Epithelial cell of prostate (primary cell): ENCODE results near the gene TRABD2B.

Experiments used
- DNase-seq: peaks from one replicate; pipeline ENCODE4 v3.0.0-alpha.2; 2011; ENCODE audit warnings: low read depth, low spot score
- H3K27ac ChIP-seq: fragments of 450-650 bp; 2 replicates; pipeline ENCODE4 v1.5.1; 2017; ENCODE audit warnings: mild to moderate bottlenecking

The TRABD2B gene

DNA sequence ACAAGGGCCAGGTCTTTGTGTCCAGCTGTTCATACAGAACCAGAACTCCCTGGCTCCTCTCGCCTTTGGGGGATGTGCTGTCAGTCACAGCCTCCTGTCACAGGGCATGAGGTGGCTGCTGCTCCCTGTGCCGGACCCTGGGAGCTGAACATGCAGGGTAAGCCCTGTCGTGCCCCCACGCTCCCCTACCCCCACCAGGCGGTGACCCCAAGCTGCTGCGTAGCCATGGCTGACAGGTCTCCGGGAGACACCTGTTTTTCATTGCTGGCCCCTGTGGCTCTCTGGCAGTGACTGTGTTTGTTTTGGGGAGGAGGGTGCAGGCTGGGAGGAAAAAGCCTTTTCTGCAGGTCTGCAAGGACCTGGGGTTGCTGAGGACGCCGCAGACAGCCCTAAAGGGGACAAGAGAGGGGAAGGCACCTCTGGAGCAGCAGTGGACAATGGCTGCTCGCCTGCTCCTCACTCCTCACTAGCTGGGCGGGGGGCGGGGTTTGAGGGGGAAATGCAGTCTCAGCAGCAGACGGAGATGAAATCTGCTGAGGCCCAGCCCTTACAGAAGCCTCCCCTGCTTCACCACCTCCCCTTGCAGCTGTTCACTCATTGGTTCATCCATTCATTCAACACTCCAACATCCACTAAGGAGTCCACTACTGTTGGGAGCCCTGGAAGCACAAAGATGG is 81.4 kb downstream of the TRABD2B start:
- no peak overlapping the region for H3K27ac ChIP-seq
- DNase-seq = no peak

DNA sequence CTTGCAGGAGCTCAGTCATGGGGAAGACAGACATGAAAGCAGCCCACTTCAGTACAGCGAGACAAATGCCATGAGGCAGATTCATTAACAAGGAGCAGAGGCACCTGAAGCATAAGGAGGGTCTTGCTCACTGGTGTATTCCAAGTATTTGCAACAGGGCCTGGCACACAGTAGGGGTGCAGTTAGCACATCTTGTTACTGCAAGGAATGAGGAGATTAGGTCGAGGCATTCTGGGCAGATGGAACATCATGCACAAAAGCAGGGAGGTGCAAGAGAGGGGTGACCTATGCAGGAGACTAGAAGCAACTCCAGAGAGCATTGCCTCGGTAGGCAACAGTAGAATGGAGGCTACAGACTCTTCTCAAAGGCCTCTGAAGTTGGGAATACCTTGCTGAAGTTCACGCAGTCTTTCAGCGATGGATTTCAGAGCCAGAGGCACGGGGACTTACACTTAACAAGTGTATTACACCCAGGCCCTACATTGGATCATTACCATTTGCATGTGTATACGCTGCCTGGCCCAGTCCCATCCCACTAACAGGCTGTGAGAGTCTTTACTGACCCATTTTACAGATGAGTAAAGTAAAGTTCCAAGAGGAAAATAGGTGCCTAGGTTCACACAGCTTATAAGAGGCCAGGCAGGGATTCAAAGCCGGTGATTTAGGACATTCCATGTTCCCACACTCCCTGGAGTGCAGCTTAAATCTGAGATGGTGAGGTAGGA is 82.1 kb downstream of the TRABD2B start:
- H3K27ac ChIP-seq = no peak overlapping the region
- DNase-seq = no peak

DNA sequence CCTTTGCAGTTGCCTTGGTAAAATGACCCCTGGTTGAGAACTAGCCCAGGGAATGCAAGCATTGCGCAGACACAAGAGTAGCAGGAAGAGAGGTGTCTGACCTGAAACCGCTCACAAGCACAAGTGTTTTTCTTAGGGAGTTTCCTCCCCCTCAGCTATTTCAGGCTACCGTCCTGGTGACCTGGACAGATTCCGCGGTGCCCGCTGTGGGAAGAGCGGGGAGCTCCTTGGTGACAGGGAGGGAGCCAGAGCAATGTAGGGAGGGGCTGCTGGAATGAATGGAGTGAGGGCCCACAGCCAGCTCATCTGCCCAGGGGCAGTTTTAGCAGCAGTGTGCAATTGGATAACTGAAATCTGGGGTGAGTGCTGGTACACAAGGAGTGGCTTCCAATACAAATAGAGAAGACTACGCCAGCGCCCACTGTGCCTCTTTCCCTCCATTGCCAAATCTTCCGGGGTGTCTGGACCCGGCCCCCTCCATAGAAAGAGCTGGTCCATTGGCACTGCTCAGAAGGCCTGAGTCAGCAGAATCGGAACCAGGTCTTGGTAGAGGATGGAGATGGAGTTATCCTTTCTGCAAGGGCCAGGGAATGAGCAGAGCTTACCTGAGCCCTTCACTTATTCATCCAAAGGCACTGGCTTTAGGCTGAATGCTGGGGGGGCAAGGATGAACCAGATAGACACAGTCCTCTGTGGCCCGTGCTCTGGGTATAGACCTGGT is 82.8 kb downstream of the TRABD2B start:
- no peak overlapping the region for H3K27ac ChIP-seq
- DNase-seq = no peak

DNA sequence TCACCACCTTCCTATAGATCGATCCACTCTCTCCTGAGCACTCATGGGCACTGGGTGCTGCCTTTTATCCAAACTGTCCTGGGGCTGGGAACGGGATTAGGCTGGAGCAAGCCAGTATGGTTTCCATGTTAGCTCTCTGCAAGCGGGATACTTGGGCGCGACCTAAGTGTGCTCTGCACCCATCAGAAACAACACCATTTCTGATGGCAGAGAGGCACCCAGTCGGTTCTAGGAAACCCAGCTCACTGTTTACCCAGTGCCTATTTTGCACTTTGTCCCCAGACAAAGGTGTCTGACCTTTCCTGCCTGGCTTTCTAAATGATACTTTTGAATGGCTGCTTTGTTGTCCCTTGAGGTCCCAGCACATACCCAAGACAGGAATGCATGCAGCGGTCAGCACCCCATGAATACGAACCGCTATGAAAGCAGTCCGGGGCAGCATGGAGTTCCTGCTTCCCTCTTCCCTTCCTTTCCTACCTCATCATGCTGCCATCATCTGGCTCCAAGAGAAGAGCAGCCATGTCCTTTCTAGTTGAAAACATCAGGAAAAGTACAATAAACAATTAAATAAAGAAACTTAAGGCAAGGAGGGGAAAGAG is 83.9 kb downstream of the TRABD2B start:
- H3K27ac ChIP-seq = no peak overlapping the region
- no peak for DNase-seq

DNA sequence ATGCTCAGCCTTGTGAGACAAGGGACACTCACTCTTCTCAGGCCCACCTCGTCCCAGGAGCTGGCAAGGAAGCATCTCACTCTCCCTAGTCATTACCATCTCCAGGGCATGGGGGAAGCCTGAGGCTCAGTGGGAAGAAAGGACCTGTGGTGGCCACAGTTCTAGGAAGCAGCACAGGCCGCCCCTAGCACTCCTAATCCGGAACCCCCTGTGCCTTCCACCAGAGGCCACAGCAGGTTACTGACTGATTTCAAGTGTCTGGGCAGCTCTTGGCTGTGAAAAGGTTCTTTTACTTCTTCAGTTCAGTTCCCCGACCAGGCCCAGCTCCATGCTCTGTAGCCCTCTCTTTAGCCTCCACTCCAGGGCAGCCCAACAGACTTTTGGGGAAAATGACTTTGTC is 84.4 kb downstream of the TRABD2B start:
- no peak for DNase-seq
- H3K27ac ChIP-seq = no peak overlapping the region

DNA sequence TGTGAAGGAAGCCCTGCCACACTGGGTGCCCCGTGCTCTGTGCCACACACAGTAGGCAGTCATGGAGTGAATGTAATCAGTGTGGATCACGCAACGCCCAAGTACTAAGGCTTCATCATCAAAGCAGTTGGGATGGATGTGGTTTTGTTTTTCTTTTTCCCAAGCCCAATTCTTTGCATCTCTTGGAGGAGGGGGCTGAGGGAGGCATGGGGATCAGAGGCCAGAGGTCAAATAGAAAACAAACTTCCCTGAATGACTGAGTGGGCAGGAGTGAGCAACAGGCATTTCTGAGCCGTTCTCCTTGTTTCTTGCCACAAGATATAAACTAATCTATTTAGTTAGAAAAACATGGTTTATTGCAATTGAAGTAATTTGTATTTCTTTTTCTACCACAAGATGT is 85.3 kb downstream of the TRABD2B start:
- DNase-seq = no peak
- H3K27ac ChIP-seq = no peak overlapping the region

DNA sequence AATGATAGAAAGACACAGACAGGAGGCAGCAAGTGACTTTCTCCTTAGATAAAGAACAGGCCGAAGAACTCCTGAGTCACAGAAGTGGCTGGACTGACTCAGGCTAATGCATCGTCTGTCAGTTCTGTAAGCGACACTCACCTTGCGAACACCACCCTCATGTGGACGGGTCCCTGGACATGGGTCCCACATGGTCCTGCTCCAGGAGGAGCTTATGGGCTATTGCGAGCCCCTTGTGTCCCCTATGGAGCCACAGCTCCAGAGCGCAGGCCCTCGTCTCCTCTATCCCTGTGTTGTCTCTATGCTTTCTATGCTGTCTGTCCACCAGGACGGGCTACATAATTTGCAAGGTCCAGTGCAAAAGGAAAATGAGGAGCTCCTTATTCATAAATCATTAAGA is 85.8 kb downstream of the TRABD2B start:
- no peak for DNase-seq
- no peak overlapping the region for H3K27ac ChIP-seq

DNA sequence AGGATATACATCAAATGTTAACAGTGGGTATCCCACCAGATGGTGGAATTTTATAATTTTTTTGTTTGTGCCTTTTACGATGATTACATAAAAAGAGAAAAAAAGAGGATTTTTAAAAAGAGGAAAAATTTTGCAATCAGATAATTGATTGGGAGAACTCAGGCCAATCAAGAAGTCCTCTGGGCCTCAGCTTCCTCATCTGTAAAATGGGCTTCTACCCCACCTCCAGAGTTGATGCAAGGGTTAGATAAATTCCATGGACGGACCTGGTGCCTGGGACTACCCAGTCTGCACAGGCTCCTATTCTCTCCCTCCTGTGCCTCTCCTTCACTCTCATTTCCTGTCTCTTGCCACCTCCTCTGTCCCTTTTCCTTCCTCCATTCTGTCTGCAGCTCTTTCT is 88.9 kb downstream of the TRABD2B start:
- H3K27ac ChIP-seq = no peak overlapping the region
- DNase-seq = no peak

DNA sequence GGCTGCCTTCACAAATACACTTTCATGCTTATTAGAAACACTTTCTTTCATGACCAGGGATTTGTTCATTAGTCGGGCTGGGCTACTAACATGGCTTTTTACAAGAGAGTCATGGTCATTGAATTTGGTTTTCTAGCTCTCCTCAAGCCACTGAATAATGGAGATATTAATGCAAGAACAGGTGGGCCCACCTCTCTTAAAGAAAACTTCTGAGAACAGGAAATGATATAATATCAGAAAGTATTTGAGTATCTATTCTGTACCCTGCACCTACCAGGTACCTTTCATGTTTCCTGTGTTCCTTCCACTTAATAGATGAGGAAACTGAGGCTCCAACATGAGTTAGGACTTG is 90.0 kb downstream of the TRABD2B start:
- no peak for DNase-seq
- no peak overlapping the region for H3K27ac ChIP-seq

DNA sequence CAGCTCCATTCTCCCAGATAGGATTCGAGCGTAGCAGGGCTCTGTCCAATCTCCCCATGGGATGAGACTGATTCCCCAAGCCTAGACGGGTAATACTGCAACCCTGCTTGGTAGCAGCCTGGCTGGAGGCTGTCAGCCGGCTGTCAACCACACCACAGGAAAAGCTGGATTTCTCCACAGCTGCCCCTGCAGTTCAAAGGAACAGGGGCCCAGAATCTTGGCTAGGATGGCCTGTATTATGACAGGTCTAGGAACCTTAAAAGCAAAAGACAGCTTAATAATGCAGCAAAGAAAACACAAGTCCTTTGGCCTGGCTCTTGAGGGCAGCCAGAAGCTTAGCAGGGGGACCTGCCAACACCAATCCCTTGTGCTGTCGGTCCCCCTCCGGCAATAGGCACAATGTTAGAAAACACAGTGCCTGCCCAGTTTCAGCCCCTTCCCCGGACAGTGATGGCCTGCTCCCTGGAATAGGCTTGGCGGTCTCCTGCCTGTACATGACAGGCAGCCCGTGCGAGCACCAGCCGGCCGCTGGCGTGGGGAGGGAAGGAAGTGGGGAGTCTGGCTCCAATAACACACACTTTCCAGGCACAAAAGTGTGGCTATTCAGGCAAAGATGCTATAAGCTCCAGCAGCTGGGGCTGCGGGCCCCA is 90.5 kb downstream of the TRABD2B start:
- no peak overlapping the region for H3K27ac ChIP-seq
- DNase-seq = no peak

DNA sequence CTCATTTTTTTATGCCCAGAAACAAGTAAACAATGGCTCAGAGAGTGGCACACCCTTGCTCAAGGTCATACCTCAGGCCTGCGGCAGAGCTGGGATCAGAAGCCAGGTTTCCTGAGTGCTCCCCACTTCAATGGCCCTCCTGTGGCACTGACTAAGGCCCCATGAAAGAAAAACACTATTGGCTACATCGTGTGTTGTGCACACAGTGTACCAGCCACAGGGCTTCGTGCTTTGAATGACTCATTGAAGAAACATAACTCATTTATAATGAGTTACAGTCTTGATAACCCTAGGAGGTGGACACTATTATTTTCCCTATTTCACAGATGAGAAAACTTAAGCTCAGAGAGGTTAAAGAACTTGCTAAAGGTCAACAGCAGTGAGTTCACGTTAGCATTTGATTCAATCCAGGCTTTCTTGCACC is 91.2 kb downstream of the TRABD2B start:
- peak; percentile 34 for DNase-seq
- no peak overlapping the region for H3K27ac ChIP-seq

DNA sequence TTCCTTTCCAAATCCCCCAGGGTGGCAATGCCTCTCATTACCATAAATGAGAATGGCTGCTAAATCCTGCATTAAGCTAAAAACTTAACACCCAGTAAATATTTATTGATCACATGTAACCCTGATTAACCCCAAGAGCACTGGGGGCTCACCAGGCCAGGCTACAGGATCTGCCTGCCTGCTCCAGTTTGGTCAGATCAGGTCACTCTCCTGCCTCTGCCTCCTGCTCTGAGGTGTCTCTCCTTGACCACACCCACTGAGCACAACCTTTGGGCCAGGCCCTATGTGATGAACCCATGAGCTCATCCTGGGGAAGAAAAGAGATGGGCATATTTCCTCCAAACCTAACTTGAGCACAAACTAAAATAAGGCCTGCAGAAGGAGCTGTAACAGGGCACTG is 93.5 kb downstream of the TRABD2B start:
- H3K27ac ChIP-seq = no peak overlapping the region
- DNase-seq = no peak

DNA sequence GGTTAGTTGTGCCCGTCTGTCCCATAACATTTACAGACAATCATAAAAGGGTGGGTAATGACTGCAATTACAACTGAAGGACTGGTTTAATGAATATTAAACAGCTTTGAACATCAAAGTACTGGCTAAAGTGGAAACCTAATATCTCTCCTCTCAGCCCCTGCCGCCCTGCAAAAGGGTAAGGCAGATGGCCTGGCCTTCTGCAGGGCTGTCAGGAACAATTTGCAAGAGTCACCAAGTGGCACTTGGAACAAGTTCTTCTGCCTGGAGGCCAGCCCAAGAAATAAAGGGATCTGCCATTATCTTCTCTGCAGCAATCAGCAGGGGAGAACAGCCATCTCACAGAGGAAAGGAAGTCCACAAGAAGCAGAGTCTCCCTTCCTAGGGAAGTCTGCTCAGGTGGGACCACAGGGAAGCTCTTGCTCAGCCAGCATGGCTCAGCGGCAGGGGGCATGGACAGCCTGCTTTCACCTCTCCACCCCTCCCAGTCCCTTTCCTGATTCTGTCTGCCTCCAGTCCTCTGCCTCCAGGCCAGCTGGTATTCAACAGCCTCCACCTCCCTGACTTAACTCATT is 96.1 kb downstream of the TRABD2B start:
- DNase-seq = no peak
- no peak overlapping the region for H3K27ac ChIP-seq

DNA sequence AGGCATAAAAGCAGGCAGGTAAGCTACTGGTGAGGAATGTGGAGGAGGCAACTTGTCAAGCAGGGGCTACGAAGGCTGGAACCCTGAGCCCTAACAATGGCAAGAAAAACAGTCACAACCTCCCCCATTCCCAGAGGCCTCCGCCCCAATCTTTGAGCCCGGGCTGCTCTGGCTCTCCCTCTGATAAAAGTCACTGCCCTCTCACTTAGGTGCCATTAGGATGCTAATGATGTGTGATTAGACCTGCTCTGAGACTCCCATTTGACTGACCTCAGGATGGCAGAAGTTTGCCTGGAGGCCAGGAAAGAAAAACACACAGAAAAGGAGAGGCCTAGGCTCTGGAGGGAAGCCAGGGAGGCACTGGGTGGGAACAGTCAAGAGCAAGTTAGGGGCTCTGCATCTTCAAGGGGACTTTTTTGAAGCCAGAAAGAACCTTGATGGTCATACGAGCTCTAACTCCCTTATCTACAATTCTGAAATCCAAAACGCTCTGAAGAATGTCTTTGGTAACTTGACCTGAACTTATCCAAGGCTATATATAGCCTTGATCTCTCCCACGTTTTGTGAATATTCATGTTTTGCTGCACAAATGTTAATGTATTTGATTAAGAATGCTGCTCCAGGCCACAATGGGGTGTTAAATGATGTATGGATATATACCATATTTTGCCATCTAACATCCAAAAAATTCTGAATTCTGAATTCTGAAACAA is 98.9 kb downstream of the TRABD2B start:
- H3K27ac ChIP-seq = no peak overlapping the region
- DNase-seq = no peak

DNA sequence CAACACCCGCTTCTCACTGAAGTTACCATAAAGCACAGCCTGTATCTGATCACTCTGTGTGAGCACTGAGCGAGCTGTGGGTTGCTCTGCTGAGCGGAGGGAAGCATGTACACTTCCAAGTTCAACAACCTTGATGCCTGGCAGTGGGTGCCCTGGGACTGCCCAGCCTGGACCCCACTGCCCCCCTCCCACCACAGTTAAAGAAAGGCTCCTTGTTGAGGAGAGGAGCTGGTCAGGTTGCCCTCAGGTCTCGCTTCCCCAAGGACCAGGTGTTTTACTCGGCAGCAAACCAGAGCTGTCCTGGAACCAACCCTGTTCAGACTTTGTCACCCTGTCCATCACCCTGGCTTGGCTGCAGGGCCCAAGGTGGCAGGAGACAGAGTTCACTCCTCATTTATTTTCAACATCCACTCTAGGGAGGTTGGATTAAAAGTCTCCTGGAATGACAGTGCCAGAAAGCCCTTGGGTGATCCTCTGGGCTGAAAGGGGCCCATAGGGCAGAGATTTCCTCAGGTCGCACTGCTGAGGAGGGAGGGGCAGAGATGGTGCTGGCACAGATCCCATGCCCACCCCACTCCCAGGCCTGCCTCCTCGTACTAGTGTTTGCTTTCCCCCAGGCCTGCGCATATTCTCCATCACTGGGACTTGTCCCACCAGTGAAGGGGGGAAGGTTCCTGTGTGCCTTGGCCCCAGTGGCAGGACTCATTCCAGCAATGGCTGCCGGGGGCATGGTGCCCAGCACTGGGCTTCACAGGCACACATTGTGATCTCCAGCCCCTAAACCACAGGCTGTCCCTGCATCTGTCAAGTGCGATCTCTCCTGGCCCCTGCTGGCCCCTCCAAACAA is 101.7 kb downstream of the TRABD2B start:
- DNase-seq = no peak
- peak overlapping the region; percentile 61 for H3K27ac ChIP-seq

DNA sequence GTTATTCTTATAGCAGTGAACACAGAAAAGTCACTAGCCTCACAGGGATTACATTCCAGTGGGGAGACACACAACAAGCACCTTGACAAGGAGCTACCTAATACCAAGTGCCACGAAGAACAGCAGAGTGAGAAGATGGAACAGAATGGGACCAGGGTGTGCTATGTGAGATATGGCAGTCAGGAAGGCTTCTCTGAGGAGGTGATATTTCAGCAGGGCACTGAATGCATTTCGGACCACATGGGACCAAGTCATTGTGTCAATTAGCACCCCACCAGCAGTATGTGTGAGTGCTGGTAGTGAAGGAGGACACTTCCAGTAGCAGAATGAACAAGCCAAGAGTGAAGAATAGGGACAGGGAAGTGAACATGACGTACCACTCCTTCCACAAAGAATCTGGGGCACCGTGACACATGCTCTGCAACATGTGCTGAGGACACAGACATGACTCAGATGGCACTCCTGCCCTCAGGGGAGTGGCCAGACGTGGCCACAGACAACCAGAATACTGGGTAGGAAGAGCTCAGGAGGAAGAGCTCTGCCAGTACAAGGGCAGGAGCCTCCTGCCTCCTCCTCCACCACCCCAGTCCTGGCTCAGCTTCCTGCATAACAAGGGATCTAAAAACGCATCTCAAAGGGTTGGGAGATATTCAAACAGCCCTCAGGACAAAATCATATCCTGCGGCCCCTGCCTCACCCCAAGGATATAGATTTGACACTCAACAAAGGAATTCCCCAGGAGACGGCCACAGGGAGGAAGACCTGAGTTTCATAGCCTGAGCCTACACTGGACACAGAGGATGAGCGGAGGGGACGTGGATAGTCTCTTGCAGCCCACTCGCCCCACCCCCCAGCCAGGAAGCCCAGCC is 102.5 kb downstream of the TRABD2B start:
- DNase-seq = peak; percentile 87
- H3K27ac ChIP-seq = peak overlapping the region; percentile 61

DNA sequence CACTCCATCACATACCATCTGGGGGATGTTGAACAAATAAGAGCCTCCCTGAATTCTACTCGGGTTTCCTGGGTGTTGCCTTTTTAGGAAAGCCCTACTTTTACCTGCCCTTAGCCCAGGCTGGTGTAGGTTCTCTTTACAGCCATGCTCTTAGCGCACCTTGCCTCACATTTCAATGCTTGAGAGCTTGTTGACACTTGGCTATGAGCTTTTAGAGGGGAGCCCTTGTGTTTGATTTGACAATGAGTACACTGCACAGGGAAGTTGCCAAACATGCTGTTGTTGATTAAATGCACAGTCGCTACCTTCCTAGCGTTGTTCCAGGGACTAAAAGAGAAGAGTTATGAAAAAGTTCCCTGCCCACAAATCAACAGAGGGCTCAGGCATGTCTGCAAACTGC is 103.8 kb downstream of the TRABD2B start:
- no peak overlapping the region for H3K27ac ChIP-seq
- DNase-seq = no peak

DNA sequence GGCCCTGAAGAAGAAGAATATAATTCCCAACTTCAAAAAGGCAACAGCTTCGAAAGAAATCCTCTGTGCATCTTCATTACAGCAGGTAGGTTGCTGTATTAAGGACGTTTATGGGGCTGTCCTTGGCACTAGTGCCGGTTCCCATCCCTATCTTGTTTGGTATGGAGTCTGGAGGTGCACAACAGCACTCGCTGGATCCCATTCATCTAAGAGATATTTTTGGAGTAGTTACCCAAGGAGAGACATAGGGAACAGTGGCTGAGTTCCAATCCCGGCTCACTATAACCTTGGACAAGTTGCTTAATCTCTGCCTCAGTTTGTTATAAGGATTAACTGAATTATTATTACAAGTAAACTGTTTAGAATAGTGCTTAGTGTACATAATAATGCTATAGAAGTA is 106.4 kb downstream of the TRABD2B start:
- DNase-seq = no peak
- H3K27ac ChIP-seq = no peak overlapping the region
